CD14-positive monocyte (primary cell): ENCODE results near the gene FBXO31. TPM values are rescaled to one million over a fixed set of nuclear protein-coding genes. Genes with fewer than 3 reads are reported as not detected.
"Not testable (repeated sequence)": the region's sequence is repeated elsewhere in the genome, so short reads cannot be mapped to it uniquely, and the experiment has no call there.

Source experiments
- DNase-seq, 3 donors: peaks; one replicate each; pipeline ENCODE4 v3.0.0-alpha.2; 2011 to 2022
- H2AFZ ChIP-seq: 2 replicates; pipeline ENCODE4 v1.6.0; 2012; ENCODE audit warnings: mild to moderate bottlenecking, low read depth, low read length, inconsistent platforms; ENCODE audit not compliant: insufficient read depth, poor library complexity, severe bottlenecking
- H3K27ac ChIP-seq, 2 donors: 1 replicate in 1 of 2; 2 replicates in 1 of 2; pipeline ENCODE4 v1.5.1; 2012 to 2013; ENCODE audit warnings: low read length in 2 of 2, control low read depth in 1 of 2, inconsistent platforms in 1 of 2, low read depth in 1 of 2, mild to moderate bottlenecking in 1 of 2
- H3K27me3 ChIP-seq, 2 donors: one replicate each; pipeline versions ENCODE4 v1.6.0 to v1.6.1; 2011 to 2013; ENCODE audit warnings: low read length in 2 of 2; ENCODE audit not compliant: control insufficient read depth in 2 of 2, insufficient read depth in 2 of 2
- H3K36me3 ChIP-seq, 2 donors: replicated peaks in 1 of 2; 1 replicate in 1 of 2; 2 replicates in 1 of 2; pipeline versions ENCODE4 v1.5.1 to v1.6.1; 2012 to 2013; ENCODE audit warnings: low read length in 2 of 2, control low read depth in 1 of 2, inconsistent platforms in 1 of 2, mild to moderate bottlenecking in 1 of 2; ENCODE audit not compliant: insufficient read depth in 2 of 2, control insufficient read depth in 1 of 2
- H3K4me1 ChIP-seq, 2 donors: 1 replicate in 1 of 2; 2 replicates in 1 of 2; pipeline versions ENCODE4 v1.5.1 to v1.6.1; 2012 to 2013; ENCODE audit warnings: low read length in 2 of 2, control low read depth in 1 of 2, inconsistent platforms in 1 of 2, mild to moderate bottlenecking in 1 of 2, moderate library complexity in 1 of 2; ENCODE audit not compliant: insufficient read depth in 2 of 2, control insufficient read depth in 1 of 2
- H3K4me2 ChIP-seq: replicated peaks from 2 replicates; pipeline ENCODE3; 2012; ENCODE audit warnings: low read length, moderate library complexity, mild to moderate bottlenecking; ENCODE audit not compliant: poor library complexity, severe bottlenecking; ENCODE audit errors: extremely low read depth
- H3K4me3 ChIP-seq, 3 experiments: fragments of 200-600 bp in 1 of 3; sonication (generic) in 1 of 3; replicated peaks in 1 of 3; 1 replicate in 2 of 3; 2 replicates in 1 of 3; pipeline ENCODE4 v1.5.1; 2011 to 2013; ENCODE audit warnings: low read length in 3 of 3, mild to moderate bottlenecking in 3 of 3, control low read depth in 2 of 3, low read depth in 2 of 3, inconsistent platforms in 1 of 3, moderate library complexity in 1 of 3
- H3K79me2 ChIP-seq: 2 replicates; pipeline ENCODE4 v1.6.0; 2012; ENCODE audit warnings: mild to moderate bottlenecking, control low read depth, inconsistent platforms, low read length, moderate library complexity; ENCODE audit not compliant: insufficient read depth
- H3K9ac ChIP-seq: 2 replicates; pipeline ENCODE4 v1.6.0; 2017; ENCODE audit warnings: low read length, mild to moderate bottlenecking; ENCODE audit not compliant: insufficient read depth, poor library complexity, severe bottlenecking
- H3K9me3 ChIP-seq, 2 donors: replicated peaks in 1 of 2; 1 replicate in 1 of 2; 2 replicates in 1 of 2; pipeline versions ENCODE4 v1.5.1 to v1.6.1; 2012 to 2013; ENCODE audit warnings: low read length in 2 of 2, control low read depth in 1 of 2; ENCODE audit not compliant: control insufficient read depth in 1 of 2, insufficient read depth in 1 of 2
- H4K20me1 ChIP-seq: 2 replicates; pipeline ENCODE4 v1.6.0; 2012; ENCODE audit warnings: mild to moderate bottlenecking, low read length, control low read depth, moderate library complexity; ENCODE audit not compliant: insufficient read depth
- H3K27ac Mint-ChIP-seq, 7 donors: one replicate each; pipeline ENCODE4 v1.8.0; 2020; ENCODE audit warnings: mild to moderate bottlenecking in 7 of 7, mixed read lengths in 7 of 7, moderate library complexity in 6 of 7, inconsistent platforms in 2 of 7
- H3K27me3 Mint-ChIP-seq, 3 donors: one replicate each; pipeline ENCODE4 v1.8.0; 2021 to 2022; ENCODE audit warnings: low read depth in 3 of 3, mild to moderate bottlenecking in 3 of 3, mixed read lengths in 3 of 3, moderate library complexity in 3 of 3, inconsistent platforms in 1 of 3
- H3K36me3 Mint-ChIP-seq, 2 donors: one replicate each; pipeline ENCODE4 v1.8.0; 2020; ENCODE audit warnings: mixed read lengths in 2 of 2, inconsistent platforms in 1 of 2, mild to moderate bottlenecking in 1 of 2
- H3K4me1 Mint-ChIP-seq: one replicate; pipeline ENCODE4 v1.8.0; 2020; ENCODE audit warnings: mild to moderate bottlenecking, mixed read lengths
- H3K4me3 Mint-ChIP-seq, 2 donors: one replicate each; pipeline ENCODE4 v1.8.0; 2020; ENCODE audit warnings: mild to moderate bottlenecking in 2 of 2, mixed read lengths in 2 of 2, moderate library complexity in 1 of 2
- H3K9me3 Mint-ChIP-seq, 7 donors: one replicate each; pipeline ENCODE4 v1.8.0; 2020 to 2022; ENCODE audit warnings: mixed read lengths in 7 of 7, mild to moderate bottlenecking in 6 of 7, moderate library complexity in 6 of 7, inconsistent platforms in 2 of 7
- WGBS: methylation state at CpG from one replicate; pipeline ENCODE4 v1.1.5; 2013; ENCODE audit warnings: missing lambda C conversion rate; ENCODE audit not compliant: insufficient coverage; 5-methylcytosine and 5-hydroxymethylcytosine counted together
- intact Hi-C, 2 donors: fragments of 100-400 bp; cut with micrococcal nuclease; formaldehyde crosslinking; loops; one replicate each; pipeline versions ENCODE4 v1.15.0 to v1.15.1; 2023
- polyA plus RNA-seq, 3 donors: library from polyadenylated mRNA; depleted of rRNA in 1 of 3; unstranded in 2 of 3; stranded (reverse) in 1 of 3; fragments of 300-500 nt in 2 of 3; fragments of >200 nt in 1 of 3; fragmentation: Illumina TruSeq in 2 of 3; gene quantifications; 1 replicate in 2 of 3; 2 replicates in 1 of 3; pipeline ENCODE4 v1.2.3, GENCODE V29; 2012 to 2021
- TF ChIP-seq, protein P1 (sequence below): fragments of 200-600 bp; IDR thresholded peaks from one replicate; pipeline ENCODE4 v1.8.0; 2022; ENCODE audit warnings: antibody characterized with exemption, mild to moderate bottlenecking

FBXO31 gene
- polyA plus RNA-seq, 3 donors = 2.0 to 5.6 (median 3.3) TPM

DNA sequence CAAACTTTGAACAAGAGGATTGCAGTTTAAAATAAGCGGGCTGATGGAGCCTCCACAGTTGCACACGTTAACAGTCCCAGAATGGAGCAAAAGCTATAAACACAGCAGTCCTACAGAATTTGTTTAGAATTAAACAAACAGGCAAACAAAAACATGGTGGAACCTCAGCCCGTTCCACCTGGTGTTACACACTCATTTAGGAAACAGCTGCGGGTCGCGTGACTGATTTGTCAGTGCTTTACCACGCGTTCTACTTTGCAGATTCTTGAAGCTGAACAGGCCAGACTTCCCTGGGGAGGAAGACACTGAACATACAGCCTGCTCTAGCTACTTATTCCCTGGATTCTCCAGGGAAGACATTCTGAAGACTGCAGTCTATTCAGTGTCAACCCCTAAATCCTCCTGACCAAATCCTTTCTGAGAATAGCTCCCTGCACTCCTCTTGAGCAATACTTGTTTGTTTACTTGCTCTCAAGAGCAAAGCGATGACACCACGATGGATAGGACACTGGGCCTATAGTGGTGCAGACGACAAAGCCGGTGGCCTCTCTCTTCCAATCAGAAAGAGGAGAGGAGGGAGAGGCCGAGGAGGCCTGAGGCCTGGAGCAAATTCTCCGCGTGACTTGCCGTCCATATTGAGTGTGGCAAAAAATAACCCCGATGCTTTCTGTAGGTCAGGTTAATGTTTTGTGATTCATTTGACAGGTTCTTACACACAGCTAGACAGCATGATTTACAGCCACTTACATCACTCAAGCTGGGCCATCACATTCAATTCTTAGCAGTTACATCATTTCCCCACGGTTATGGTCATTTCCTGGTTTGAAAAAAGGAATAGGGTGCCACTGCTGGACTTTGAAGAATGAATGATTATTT, 4.6 kb upstream of the FBXO31 start:
- peaks cover 32% of the 10 kb centered on the region for H3K4me1 Mint-ChIP-seq

GRCh38 chr16:87384875-87385167, 1.2 kb upstream of the FBXO31 start:
- not testable (repeated sequence) for H3K9ac ChIP-seq, H3K36me3 Mint-ChIP-seq, H3K9me3 ChIP-seq, DNase-seq, H3K36me3 ChIP-seq, H3K79me2 ChIP-seq, H3K27ac ChIP-seq, H3K9me3 Mint-ChIP-seq, H3K27ac Mint-ChIP-seq
- Mint-ChIP-seq H3K4me1 (peaks cover 42% of the 10 kb centered on the region), H3K27me3 (peaks cover 12 to 30% (median 29%) of the 10 kb centered on the region in 3 donors), H3K4me3 (peak overlapping the region; percentile 87 to 88)
- intact Hi-C loops = loop anchor here in 1 of 2 donors (5.0 kb wide), 1 partner anchor 68 kb away; the partner anchor contains the start of gene C16orf95
- H3K4me2 ChIP-seq = peak overlapping the region; percentile 81
- H3K4me1 ChIP-seq = peaks cover 40 to 55% of the 10 kb centered on the region in 2 donors
- 93% methylated on average over 10 of the region's 12 CpGs for WGBS
- H3K4me3 ChIP-seq = peak overlapping the region in 1 of 3 experiments; percentile 80
- peaks cover 15% of the 10 kb centered on the region for H4K20me1 ChIP-seq
- H2AFZ ChIP-seq = peak overlapping the region; percentile 89
- peaks cover 7 to 14% of the 10 kb centered on the region in 2 donors for H3K27me3 ChIP-seq

More for the DNA sequence above, 4.6 kb upstream of the FBXO31 start:
- H3K36me3 Mint-ChIP-seq = no peaks in the 10 kb centered on the region
- peak overlapping the region; percentile 57 to 71 for H3K4me3 Mint-ChIP-seq
- peak overlapping the region; percentile 58 for H2AFZ ChIP-seq
- no peaks in the 10 kb centered on the region for H3K27me3 ChIP-seq
- peak overlapping the region; percentile 67 for H3K4me2 ChIP-seq
- peaks cover 7% of the 10 kb centered on the region for H3K79me2 ChIP-seq
- peaks cover 0 to 1% (median 0%) of the 10 kb centered on the region in 7 donors for H3K9me3 Mint-ChIP-seq
- H3K9ac ChIP-seq = peak overlapping the region; percentile 60
- DNase-seq = peak; percentile 98 to 99 (median 98)
- H3K27me3 Mint-ChIP-seq = peaks cover 0 to 4% (median 3%) of the 10 kb centered on the region in 3 donors
- TF ChIP-seq, protein P1, sequence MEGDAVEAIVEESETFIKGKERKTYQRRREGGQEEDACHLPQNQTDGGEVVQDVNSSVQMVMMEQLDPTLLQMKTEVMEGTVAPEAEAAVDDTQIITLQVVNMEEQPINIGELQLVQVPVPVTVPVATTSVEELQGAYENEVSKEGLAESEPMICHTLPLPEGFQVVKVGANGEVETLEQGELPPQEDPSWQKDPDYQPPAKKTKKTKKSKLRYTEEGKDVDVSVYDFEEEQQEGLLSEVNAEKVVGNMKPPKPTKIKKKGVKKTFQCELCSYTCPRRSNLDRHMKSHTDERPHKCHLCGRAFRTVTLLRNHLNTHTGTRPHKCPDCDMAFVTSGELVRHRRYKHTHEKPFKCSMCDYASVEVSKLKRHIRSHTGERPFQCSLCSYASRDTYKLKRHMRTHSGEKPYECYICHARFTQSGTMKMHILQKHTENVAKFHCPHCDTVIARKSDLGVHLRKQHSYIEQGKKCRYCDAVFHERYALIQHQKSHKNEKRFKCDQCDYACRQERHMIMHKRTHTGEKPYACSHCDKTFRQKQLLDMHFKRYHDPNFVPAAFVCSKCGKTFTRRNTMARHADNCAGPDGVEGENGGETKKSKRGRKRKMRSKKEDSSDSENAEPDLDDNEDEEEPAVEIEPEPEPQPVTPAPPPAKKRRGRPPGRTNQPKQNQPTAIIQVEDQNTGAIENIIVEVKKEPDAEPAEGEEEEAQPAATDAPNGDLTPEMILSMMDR = no peak
- intact Hi-C loops = loop anchor here in 1 of 2 donors (2.0 kb wide), 1 partner anchor 105 kb away; the partner anchor contains the start of gene ZCCHC14
- H3K4me3 ChIP-seq = peak overlapping the region in 2 of 3 experiments; percentile 2 to 54
- no peaks in the 10 kb centered on the region for H3K9me3 ChIP-seq
- peaks cover 6% of the 10 kb centered on the region for H4K20me1 ChIP-seq
- H3K4me1 ChIP-seq = peaks cover 39 to 56% of the 10 kb centered on the region in 2 donors
- 8% methylated on average over 10 of the region's 18 CpGs for WGBS
- no peaks in the 10 kb centered on the region for H3K36me3 ChIP-seq
- H3K27ac Mint-ChIP-seq = peak overlapping the region; percentile 94 to 99 (median 98)
- peak overlapping the region; percentile 79 to 98 for H3K27ac ChIP-seq
